Hepatocyte (in vitro differentiated cells): ENCODE measurements around the gene ARMH3.

Experiments
- EZH2 ChIP-seq: fragments of 200-600 bp; sonication (generic); IDR thresholded peaks from 2 replicates; pipeline ENCODE4 v1.6.1; 2016; ENCODE audit warnings: antibody characterized with exemption, mild to moderate bottlenecking, borderline replicate concordance
- EZH2phosphoT487 ChIP-seq: fragments of 200-600 bp; sonication (generic); IDR thresholded peaks from one replicate; pipeline ENCODE4 v1.6.1; 2018; ENCODE audit warnings: antibody characterized with exemption, mild to moderate bottlenecking, low read depth, moderate library complexity; ENCODE audit not compliant: unreplicated experiment, severe bottlenecking
- TF ChIP-seq, protein P1 (sequence below): fragments of 200-600 bp; sonication (generic); IDR thresholded peaks from 2 replicates; pipeline ENCODE4 v1.5.1; 2016; ENCODE audit warnings: antibody characterized with exemption, mild to moderate bottlenecking; ENCODE audit not compliant: poor library complexity

DNA sequence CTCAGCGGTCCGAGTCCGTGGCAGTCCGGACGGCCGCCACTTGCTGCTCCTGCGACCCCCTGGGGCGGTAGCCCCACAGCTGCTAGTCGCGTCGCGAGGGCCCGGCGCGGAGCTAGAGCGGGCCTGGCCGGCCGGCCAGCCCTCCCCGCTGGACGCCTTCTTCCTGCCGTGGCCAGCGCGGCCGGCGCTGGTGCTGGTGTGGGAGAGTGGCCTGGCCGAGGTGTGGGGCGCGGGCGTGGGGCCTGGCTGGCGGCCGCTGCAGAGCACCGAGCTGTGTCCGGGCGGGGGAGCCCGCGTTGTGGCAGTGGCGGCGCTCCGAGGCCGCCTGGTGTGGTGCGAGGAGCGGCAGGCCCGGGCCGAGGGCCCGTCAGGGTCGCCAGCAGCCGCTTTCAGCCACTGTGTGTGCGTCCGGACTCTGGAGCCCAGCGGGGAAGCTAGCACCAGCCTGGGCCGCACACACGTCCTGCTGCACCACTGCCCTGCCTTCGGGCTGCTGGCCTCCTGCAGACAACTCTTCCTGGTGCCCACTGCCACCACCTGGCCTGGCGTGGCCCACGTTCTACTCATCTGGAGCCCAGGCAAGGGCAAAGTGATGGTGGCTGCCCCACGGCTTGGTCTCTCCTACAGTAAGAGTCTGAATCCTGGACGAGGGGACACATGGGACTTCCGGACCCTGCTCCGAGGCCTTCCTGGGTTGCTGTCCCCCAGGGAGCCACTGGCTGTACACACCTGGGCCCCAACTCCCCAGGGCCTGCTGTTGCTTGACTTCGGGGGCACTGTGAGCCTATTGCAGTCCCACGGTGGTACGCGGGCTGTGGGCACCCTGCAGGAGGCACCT lies 9.8 kb upstream of the ARMH3 start:
- TF ChIP-seq, protein P1, sequence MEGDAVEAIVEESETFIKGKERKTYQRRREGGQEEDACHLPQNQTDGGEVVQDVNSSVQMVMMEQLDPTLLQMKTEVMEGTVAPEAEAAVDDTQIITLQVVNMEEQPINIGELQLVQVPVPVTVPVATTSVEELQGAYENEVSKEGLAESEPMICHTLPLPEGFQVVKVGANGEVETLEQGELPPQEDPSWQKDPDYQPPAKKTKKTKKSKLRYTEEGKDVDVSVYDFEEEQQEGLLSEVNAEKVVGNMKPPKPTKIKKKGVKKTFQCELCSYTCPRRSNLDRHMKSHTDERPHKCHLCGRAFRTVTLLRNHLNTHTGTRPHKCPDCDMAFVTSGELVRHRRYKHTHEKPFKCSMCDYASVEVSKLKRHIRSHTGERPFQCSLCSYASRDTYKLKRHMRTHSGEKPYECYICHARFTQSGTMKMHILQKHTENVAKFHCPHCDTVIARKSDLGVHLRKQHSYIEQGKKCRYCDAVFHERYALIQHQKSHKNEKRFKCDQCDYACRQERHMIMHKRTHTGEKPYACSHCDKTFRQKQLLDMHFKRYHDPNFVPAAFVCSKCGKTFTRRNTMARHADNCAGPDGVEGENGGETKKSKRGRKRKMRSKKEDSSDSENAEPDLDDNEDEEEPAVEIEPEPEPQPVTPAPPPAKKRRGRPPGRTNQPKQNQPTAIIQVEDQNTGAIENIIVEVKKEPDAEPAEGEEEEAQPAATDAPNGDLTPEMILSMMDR = no peak
- TF ChIP-seq EZH2phosphoT487 (no peak), EZH2 (no peak)
